Measurements from ENCODE around the gene LCA5. TPM values are rescaled to one million over a fixed set of nuclear protein-coding genes. Genes with fewer than 3 reads are reported as not detected.

The LCA5 gene
- total RNA-seq, 1 donor from 2014 or later: 9.9 TPM

DNA sequence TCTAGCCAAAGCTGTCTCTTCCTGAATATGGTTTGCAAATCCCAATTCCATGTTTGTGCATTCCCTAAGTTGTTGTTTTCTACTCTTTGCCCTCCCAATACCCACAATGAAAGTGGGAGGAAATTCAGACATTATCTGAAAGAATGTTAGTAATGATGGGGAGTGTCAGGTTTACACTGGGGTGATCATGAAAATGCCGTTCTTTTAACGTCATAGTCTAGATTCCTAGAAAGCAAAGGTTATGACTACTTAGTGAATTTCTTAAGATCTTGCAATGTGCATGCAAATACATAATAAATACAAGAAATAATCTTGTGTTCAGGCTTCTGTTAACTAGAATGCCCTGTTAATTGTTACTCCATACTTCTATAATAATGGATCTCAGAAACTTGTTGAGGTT, 101.0 kb downstream of the LCA5 start:
- H3K27ac Mint-ChIP-seq: no peak overlapping the region
- H3K4me3 Mint-ChIP-seq (ENCODE audit: low read depth): no peak overlapping the region
- no peak for DNase-seq (ENCODE audit: low spot score, unreplicated experiment)
- H3K27me3 Mint-ChIP-seq: no peaks in the 10 kb centered on the region
- peaks cover 6% of the 10 kb centered on the region for H3K4me1 Mint-ChIP-seq (ENCODE audit: low read depth)
- TF ChIP-seq, protein P1, sequence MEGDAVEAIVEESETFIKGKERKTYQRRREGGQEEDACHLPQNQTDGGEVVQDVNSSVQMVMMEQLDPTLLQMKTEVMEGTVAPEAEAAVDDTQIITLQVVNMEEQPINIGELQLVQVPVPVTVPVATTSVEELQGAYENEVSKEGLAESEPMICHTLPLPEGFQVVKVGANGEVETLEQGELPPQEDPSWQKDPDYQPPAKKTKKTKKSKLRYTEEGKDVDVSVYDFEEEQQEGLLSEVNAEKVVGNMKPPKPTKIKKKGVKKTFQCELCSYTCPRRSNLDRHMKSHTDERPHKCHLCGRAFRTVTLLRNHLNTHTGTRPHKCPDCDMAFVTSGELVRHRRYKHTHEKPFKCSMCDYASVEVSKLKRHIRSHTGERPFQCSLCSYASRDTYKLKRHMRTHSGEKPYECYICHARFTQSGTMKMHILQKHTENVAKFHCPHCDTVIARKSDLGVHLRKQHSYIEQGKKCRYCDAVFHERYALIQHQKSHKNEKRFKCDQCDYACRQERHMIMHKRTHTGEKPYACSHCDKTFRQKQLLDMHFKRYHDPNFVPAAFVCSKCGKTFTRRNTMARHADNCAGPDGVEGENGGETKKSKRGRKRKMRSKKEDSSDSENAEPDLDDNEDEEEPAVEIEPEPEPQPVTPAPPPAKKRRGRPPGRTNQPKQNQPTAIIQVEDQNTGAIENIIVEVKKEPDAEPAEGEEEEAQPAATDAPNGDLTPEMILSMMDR (IDR thresholded peaks at IDR 0.05; ENCODE audit: unreplicated experiment): no peak
- no peaks in the 10 kb centered on the region for H3K36me3 Mint-ChIP-seq (ENCODE audit: insufficient read depth)
- no peaks in the 10 kb centered on the region for H3K9me3 Mint-ChIP-seq (ENCODE audit: low read depth)

DNA sequence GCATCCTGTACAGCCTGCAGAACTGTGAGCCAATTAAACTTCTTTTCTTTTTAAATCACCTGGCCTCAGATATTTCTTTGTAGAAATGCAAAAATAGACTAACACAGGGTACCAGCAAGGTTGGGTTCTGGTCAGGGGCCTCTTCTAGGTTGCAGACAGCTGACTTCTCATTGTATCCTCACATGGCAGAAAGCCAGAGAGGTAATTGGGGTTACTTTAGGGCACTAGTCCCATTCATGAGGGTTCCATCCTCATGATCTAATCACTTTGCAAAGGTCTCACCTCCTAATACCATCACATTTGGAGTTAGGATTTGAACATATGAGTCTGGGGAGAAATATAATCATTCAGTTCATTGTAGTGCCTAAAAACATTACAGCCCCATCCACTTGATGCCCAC, 101.5 kb downstream of the LCA5 start:
- H3K27ac Mint-ChIP-seq: no peak overlapping the region
- DNase-seq (ENCODE audit: low spot score, unreplicated experiment): no peak

More for the DNA sequence above, 101.5 kb downstream of the LCA5 start:
- TF ChIP-seq, protein P1 (IDR thresholded peaks at IDR 0.05; ENCODE audit: unreplicated experiment): no peak
- Mint-ChIP-seq H3K4me1 (ENCODE audit: low read depth) (peaks cover 6% of the 10 kb centered on the region), H3K27me3 (no peaks in the 10 kb centered on the region), H3K36me3 (ENCODE audit: insufficient read depth) (no peaks in the 10 kb centered on the region), H3K4me3 (ENCODE audit: low read depth) (no peak overlapping the region), H3K9me3 (ENCODE audit: low read depth) (no peaks in the 10 kb centered on the region)

Other genes starting within 250 kb of the LCA5 start
- 47.4 and 49.1 TPM in 2 replicates for gene SH3BGRL2, start 93.9 kb upstream of the LCA5 start, total RNA-seq